ENCODE data around the gene SHROOM4. TPM values are rescaled to one million over a fixed set of nuclear protein-coding genes. Genes with fewer than 3 reads are reported as not detected.

The SHROOM4 gene
- total RNA-seq, 1 experiment from 2014 or later, result 7.1 TPM

DNA sequence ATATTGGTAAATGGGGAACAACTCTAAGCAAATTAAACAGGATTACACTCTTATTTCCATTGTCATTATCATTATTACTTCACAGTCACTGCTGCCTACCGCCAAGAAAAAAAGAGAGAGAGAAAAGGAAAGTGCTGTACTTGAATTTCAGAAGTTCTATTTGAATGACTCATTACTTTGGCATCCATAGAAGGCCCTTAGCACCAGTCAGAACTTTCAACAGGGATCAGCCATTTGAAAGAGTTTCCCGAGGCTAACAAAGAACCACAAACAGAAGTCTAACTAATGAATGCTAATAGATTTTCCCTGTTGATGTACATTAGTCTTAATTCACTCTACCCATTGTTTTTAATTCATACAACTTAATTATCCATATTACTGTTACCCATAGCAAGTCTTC, 116.3 kb downstream of the SHROOM4 start:
- ATAC-seq, result peak; percentile 31; the same call in 1 of the 2 replicates
- ChIA-PET CTCF (interaction anchor here (1.0 kb wide), 1 partner anchor 192 kb away, joined by 3 read pairs; no protein-coding TSS in a partner anchor), POLR2A (no interaction called here)
- DNase-seq (ENCODE audit: low spot score), result no peak
- TF ChIP-seq NR2C2 (CRISPR knock-in tag; IDR thresholded peaks at IDR 0.05), result no peak
- TF ChIP-seq SOX15 (CRISPR knock-in tag; IDR thresholded peaks at IDR 0.05), result no peak
- TF ChIP-seq, protein P1, sequence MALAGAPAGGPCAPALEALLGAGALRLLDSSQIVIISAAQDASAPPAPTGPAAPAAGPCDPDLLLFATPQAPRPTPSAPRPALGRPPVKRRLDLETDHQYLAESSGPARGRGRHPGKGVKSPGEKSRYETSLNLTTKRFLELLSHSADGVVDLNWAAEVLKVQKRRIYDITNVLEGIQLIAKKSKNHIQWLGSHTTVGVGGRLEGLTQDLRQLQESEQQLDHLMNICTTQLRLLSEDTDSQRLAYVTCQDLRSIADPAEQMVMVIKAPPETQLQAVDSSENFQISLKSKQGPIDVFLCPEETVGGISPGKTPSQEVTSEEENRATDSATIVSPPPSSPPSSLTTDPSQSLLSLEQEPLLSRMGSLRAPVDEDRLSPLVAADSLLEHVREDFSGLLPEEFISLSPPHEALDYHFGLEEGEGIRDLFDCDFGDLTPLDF (CRISPR knock-in tag; IDR thresholded peaks at IDR 0.05), result no peak
- no peak for TF ChIP-seq ATF1 (CRISPR knock-in tag; IDR thresholded peaks at IDR 0.05)
- no peak for TF ChIP-seq KAT7 (CRISPR knock-in tag; IDR thresholded peaks at IDR 0.05; ENCODE audit: borderline replicate concordance)
- TF ChIP-seq, protein P2, sequence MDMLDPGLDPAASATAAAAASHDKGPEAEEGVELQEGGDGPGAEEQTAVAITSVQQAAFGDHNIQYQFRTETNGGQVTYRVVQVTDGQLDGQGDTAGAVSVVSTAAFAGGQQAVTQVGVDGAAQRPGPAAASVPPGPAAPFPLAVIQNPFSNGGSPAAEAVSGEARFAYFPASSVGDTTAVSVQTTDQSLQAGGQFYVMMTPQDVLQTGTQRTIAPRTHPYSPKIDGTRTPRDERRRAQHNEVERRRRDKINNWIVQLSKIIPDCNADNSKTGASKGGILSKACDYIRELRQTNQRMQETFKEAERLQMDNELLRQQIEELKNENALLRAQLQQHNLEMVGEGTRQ (CRISPR knock-in tag; IDR thresholded peaks at IDR 0.05), result no peak
- TF ChIP-seq ZNF219 (CRISPR knock-in tag; IDR thresholded peaks at IDR 0.05; ENCODE audit: borderline replicate concordance), result no peak
- Mint-ChIP-seq H3K9me3 (no peaks in the 10 kb centered on the region), H3K4me1 (peaks cover 59% of the 10 kb centered on the region), H3K27ac (peak overlapping the region; percentile 88), H3K27me3 (ENCODE audit: low read depth) (no peaks in the 10 kb centered on the region), H3K36me3 (no peaks in the 10 kb centered on the region), H3K4me3 (no peak overlapping the region)

DNA sequence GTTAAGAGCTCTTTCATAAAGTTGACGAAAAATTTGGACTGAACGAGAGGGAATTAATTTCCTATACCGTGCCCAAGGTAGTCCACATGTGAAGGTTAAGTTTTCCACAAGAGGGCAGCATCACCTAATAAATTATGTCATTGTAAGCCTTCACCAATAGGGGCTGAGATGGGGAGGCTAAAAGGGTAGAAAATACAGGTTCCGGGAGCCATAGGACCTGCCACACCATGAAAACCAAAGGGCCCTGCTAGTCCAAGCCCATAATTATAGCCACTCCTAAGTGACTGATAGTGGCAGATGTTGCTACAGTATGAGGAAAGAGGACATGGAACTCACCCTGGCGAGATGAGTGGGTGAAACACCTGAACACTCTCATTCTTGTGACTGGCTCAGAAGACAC, 122.2 kb downstream of the SHROOM4 start:
- ATAC-seq (peak; percentile 76), DNase-seq (ENCODE audit: low spot score) (no peak)
- Mint-ChIP-seq H3K4me1 (peaks cover 11% of the 10 kb centered on the region), H3K27me3 (ENCODE audit: low read depth) (no peaks in the 10 kb centered on the region), H3K36me3 (no peaks in the 10 kb centered on the region), H3K4me3 (no peak overlapping the region), H3K9me3 (no peaks in the 10 kb centered on the region), H3K27ac (no peak overlapping the region)
- ChIA-PET POLR2A (no interaction called here), CTCF (interaction anchor here (0.7 to 1.2 kb wide), 10 partner anchors 9 to 356 kb away, joined by 3 to 12 read pairs (median 4); no protein-coding TSS in a partner anchor)
- TF ChIP-seq CDX4 (CRISPR knock-in tag; IDR thresholded peaks at IDR 0.05; ENCODE audit: borderline replicate concordance) (no peak), MXD4 (CRISPR knock-in tag; IDR thresholded peaks at IDR 0.05; ENCODE audit: borderline replicate concordance) (no peak), FOXP4 (CRISPR knock-in tag; IDR thresholded peaks at IDR 0.05) (no peak), MYBL2 (CRISPR knock-in tag; IDR thresholded peaks at IDR 0.05) (no peak), ZNF263 (CRISPR knock-in tag; IDR thresholded peaks at IDR 0.05; ENCODE audit: low read depth) (no peak), HMGA2 (CRISPR knock-in tag; IDR thresholded peaks at IDR 0.05) (no peak)
- TF ChIP-seq, protein P3, sequence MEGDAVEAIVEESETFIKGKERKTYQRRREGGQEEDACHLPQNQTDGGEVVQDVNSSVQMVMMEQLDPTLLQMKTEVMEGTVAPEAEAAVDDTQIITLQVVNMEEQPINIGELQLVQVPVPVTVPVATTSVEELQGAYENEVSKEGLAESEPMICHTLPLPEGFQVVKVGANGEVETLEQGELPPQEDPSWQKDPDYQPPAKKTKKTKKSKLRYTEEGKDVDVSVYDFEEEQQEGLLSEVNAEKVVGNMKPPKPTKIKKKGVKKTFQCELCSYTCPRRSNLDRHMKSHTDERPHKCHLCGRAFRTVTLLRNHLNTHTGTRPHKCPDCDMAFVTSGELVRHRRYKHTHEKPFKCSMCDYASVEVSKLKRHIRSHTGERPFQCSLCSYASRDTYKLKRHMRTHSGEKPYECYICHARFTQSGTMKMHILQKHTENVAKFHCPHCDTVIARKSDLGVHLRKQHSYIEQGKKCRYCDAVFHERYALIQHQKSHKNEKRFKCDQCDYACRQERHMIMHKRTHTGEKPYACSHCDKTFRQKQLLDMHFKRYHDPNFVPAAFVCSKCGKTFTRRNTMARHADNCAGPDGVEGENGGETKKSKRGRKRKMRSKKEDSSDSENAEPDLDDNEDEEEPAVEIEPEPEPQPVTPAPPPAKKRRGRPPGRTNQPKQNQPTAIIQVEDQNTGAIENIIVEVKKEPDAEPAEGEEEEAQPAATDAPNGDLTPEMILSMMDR (IDR thresholded peaks at IDR 0.05), result peak; percentile 52

DNA sequence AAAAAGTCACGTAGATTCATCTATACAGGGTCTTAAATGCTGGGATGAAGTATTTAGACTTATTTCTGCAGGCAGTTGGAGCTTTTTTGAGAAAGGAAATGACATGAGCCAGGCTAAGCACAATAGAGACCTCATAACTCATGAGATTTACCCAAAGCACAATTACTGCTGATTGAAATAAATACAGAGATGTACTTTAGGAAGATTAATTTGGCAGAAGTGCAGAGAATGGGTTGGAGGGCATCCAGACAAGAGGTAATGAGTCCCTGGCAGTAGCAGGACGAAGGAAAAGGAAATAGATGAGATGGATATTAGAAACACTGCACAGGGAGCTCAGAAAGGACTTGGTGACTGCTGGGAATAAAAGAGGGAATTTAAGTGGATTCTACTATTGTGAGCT, 129.1 kb downstream of the SHROOM4 start:
- no peaks in the 10 kb centered on the region for H3K36me3 Mint-ChIP-seq
- H3K27me3 Mint-ChIP-seq (ENCODE audit: low read depth), result no peaks in the 10 kb centered on the region
- DNase-seq (ENCODE audit: low spot score) (no peak), ATAC-seq (no peak)
- ChIA-PET CTCF (no interaction called here), POLR2A (no interaction called here)
- TF ChIP-seq NFE2L1 (CRISPR knock-in tag; IDR thresholded peaks at IDR 0.05) (no peak), FOXK1 (CRISPR knock-in tag; IDR thresholded peaks at IDR 0.05) (no peak)
- no peak overlapping the region for H3K27ac Mint-ChIP-seq
- no peaks in the 10 kb centered on the region for H3K9me3 Mint-ChIP-seq
- H3K4me3 Mint-ChIP-seq, result no peak overlapping the region
- H3K4me1 Mint-ChIP-seq, result no peaks in the 10 kb centered on the region

Data from WTC11 (cell line).